ENCODE results near the gene ELN. TPM values are rescaled to one million over a fixed set of nuclear protein-coding genes. Genes with fewer than 3 reads are reported as not detected.

ELN gene
- polyA plus RNA-seq, 1 donor (not counting 4 experiments of a cell fraction or from before 2014, with no cell fraction given) = not detected

- no peak for TF ChIP-seq EZH2 (IDR thresholded peaks at IDR 0.05; ENCODE audit: low read length)
- no peak for TF ChIP-seq CTCF (optimal IDR thresholded peaks at IDR 0.05 in 1 of 3, IDR thresholded peaks at IDR 0.05 in 1 of 3, conservative IDR thresholded peaks at IDR 0.05 in 1 of 3; ENCODE audit: extremely low read depth in 1 of 3, insufficient read depth in 2 of 3, low read length in 3 of 3)
- DNase-seq (ENCODE audit: low read depth, low spot score) (no peak), FAIRE-seq (no peak)
- Histone ChIP-seq H3K79me2 (ENCODE audit: control insufficient read depth, insufficient read depth, low read length) (no peaks in the 10 kb centered on the region), H3K27me3 (ENCODE audit: control insufficient read depth, extremely low read depth, insufficient read depth, low read length) (no peaks in the 10 kb centered on the region), H3K9me3 (ENCODE audit: control insufficient read depth, low read depth, low read length) (no peaks in the 10 kb centered on the region), H3K27ac (ENCODE audit: control insufficient read depth, insufficient read depth, low read length) (no peak overlapping the region), H3K4me2 (ENCODE audit: control insufficient read depth, extremely low read depth, insufficient read depth, low read depth, low read length) (no peak overlapping the region), H4K20me1 (ENCODE audit: control insufficient read depth, extremely low read depth, insufficient read depth, low read length) (no peaks in the 10 kb centered on the region), H3K9me1 (ENCODE audit: control insufficient read depth, extremely low read depth, insufficient read depth, low read length) (no peaks in the 10 kb centered on the region), H3K36me3 (ENCODE audit: control insufficient read depth in 2 of 2, extremely low read depth in 1 of 2, insufficient read depth in 2 of 2, low read length in 2 of 2) (no peaks in the 10 kb centered on the region), H3K4me1 (ENCODE audit: control insufficient read depth, extremely low read depth, insufficient read depth, low read length) (no peaks in the 10 kb centered on the region), H2AFZ (ENCODE audit: control insufficient read depth, low read length) (no peak overlapping the region), H3K4me3 (ENCODE audit: control insufficient read depth in 2 of 3, extremely low read depth in 1 of 3, insufficient read depth in 2 of 3, low read depth in 1 of 3, low read length in 3 of 3) (no peak overlapping the region), H3K9ac (ENCODE audit: control insufficient read depth, extremely low read depth, insufficient read depth, low read length) (no peak overlapping the region)
- dilution Hi-C loops (cut with MboI; ENCODE audit: extremely low pct_ligation_motif_present, low sequenced_read_pairs) = no loop called here
These were observed 42.2 kb upstream of the ELN start for GRCh38 chr7:73985737-73986141.

- dilution Hi-C loops (cut with MboI; ENCODE audit: extremely low pct_ligation_motif_present, low sequenced_read_pairs) = no loop called here
- Histone ChIP-seq H2AFZ (ENCODE audit: control insufficient read depth, low read length) (no peak overlapping the region), H3K79me2 (ENCODE audit: control insufficient read depth, insufficient read depth, low read length) (no peaks in the 10 kb centered on the region), H3K9me1 (ENCODE audit: control insufficient read depth, extremely low read depth, insufficient read depth, low read length) (no peaks in the 10 kb centered on the region), H3K36me3 (ENCODE audit: control insufficient read depth in 2 of 2, extremely low read depth in 1 of 2, insufficient read depth in 2 of 2, low read length in 2 of 2) (no peaks in the 10 kb centered on the region), H3K4me2 (ENCODE audit: control insufficient read depth, extremely low read depth, insufficient read depth, low read depth, low read length) (no peak overlapping the region), H3K27me3 (ENCODE audit: control insufficient read depth, extremely low read depth, insufficient read depth, low read length) (no peaks in the 10 kb centered on the region), H4K20me1 (ENCODE audit: control insufficient read depth, extremely low read depth, insufficient read depth, low read length) (no peaks in the 10 kb centered on the region), H3K4me3 (ENCODE audit: control insufficient read depth in 2 of 3, extremely low read depth in 1 of 3, insufficient read depth in 2 of 3, low read depth in 1 of 3, low read length in 3 of 3) (no peak overlapping the region), H3K27ac (ENCODE audit: control insufficient read depth, insufficient read depth, low read length) (no peak overlapping the region), H3K9me3 (ENCODE audit: control insufficient read depth, low read depth, low read length) (no peaks in the 10 kb centered on the region), H3K4me1 (ENCODE audit: control insufficient read depth, extremely low read depth, insufficient read depth, low read length) (no peaks in the 10 kb centered on the region), H3K9ac (ENCODE audit: control insufficient read depth, extremely low read depth, insufficient read depth, low read length) (no peak overlapping the region)
- FAIRE-seq (no peak), DNase-seq (ENCODE audit: low read depth, low spot score) (no peak)
- TF ChIP-seq EZH2 (IDR thresholded peaks at IDR 0.05; ENCODE audit: low read length) (no peak), CTCF (optimal IDR thresholded peaks at IDR 0.05 in 1 of 3, IDR thresholded peaks at IDR 0.05 in 1 of 3, conservative IDR thresholded peaks at IDR 0.05 in 1 of 3; ENCODE audit: extremely low read depth in 1 of 3, insufficient read depth in 2 of 3, low read length in 3 of 3) (no peak)
These were observed 41.8 kb upstream of the ELN start for GRCh38 chr7:73986158-73986631.
